H9 (cell line): Measurements from ENCODE around the gene DNAAF1. TPM values are rescaled to one million over a fixed set of nuclear protein-coding genes. Genes with fewer than 3 reads are reported as not detected.

Experiments
- DNase-seq: peaks from one replicate; pipeline ENCODE4 v3.0.0-alpha.2; 2017
- H2AFZ ChIP-seq: one replicate; pipeline ENCODE4 v1.6.1; 2013; ENCODE audit warnings: mild to moderate bottlenecking, low read length, control low read depth, moderate library complexity
- H2AK5ac ChIP-seq: 2 replicates; pipeline ENCODE4 v1.6.1; 2013; ENCODE audit warnings: low read length, control low read depth, mixed read lengths; ENCODE audit not compliant: insufficient read length
- H2BK120ac ChIP-seq: one replicate; pipeline ENCODE4 v1.6.1; 2013; ENCODE audit warnings: low read depth, mild to moderate bottlenecking, low read length, control low read depth, inconsistent platforms; ENCODE audit not compliant: poor library complexity, severe bottlenecking
- H2BK12ac ChIP-seq: 2 replicates; pipeline ENCODE4 v1.6.1; 2013; ENCODE audit warnings: low read length, control low read depth, mixed read lengths, low read depth; ENCODE audit not compliant: insufficient read length
- H2BK15ac ChIP-seq: 2 replicates; pipeline ENCODE4 v1.6.1; 2013; ENCODE audit warnings: low read depth, low read length, control low read depth
- H2BK20ac ChIP-seq: one replicate; pipeline ENCODE4 v1.6.1; 2013; ENCODE audit warnings: low read depth, mild to moderate bottlenecking, low read length, control low read depth, inconsistent platforms; ENCODE audit not compliant: poor library complexity, severe bottlenecking
- H2BK5ac ChIP-seq: 2 replicates; pipeline ENCODE4 v1.6.1; 2013; ENCODE audit warnings: low read length, control low read depth, mixed read lengths; ENCODE audit not compliant: insufficient read length
- H3K14ac ChIP-seq: 2 replicates; pipeline ENCODE4 v1.6.1; 2013; ENCODE audit warnings: low read length, control low read depth; ENCODE audit not compliant: insufficient read depth
- H3K18ac ChIP-seq: 2 replicates; pipeline ENCODE4 v1.6.1; 2013; ENCODE audit warnings: low read depth, mild to moderate bottlenecking, mixed read lengths, low read length, control low read depth; ENCODE audit not compliant: insufficient read length
- H3K23ac ChIP-seq: 2 replicates; pipeline ENCODE4 v1.6.1; 2013; ENCODE audit warnings: low read length, control low read depth, mixed read lengths, low read depth; ENCODE audit not compliant: insufficient read length
- H3K23me2 ChIP-seq: 2 replicates; pipeline ENCODE4 v1.6.1; 2013; ENCODE audit warnings: low read depth, mild to moderate bottlenecking, mixed read lengths, low read length, control low read depth; ENCODE audit not compliant: insufficient read length, poor library complexity, severe bottlenecking
- H3K27ac ChIP-seq: 2 replicates; pipeline ENCODE4 v1.5.1; 2013; ENCODE audit warnings: low read length, control low read depth, mixed read lengths, low read depth; ENCODE audit not compliant: insufficient read length
- H3K27me3 ChIP-seq: 2 replicates; pipeline ENCODE4 v1.6.1; 2013; ENCODE audit warnings: low read length, control low read depth, inconsistent platforms; ENCODE audit not compliant: insufficient read depth
- H3K4ac ChIP-seq: 2 replicates; pipeline ENCODE4 v1.6.1; 2013; ENCODE audit warnings: low read depth, mild to moderate bottlenecking, control low read depth, inconsistent platforms, low read length, moderate library complexity
- H3K4me1 ChIP-seq: 2 replicates; pipeline ENCODE4 v1.6.1; 2013; ENCODE audit warnings: low read length, control low read depth, inconsistent platforms; ENCODE audit not compliant: insufficient read depth
- H3K4me2 ChIP-seq: 2 replicates; pipeline ENCODE4 v1.6.1; 2013; ENCODE audit warnings: low read length, control low read depth, mixed read lengths; ENCODE audit not compliant: insufficient read length, insufficient read depth
- H3K56ac ChIP-seq: 2 replicates; pipeline ENCODE4 v1.6.1; 2013; ENCODE audit warnings: low read depth, mild to moderate bottlenecking, mixed read lengths, low read length, control low read depth; ENCODE audit not compliant: insufficient read length
- H3K79me1 ChIP-seq: 2 replicates; pipeline ENCODE4 v1.6.1; 2013; ENCODE audit warnings: low read depth, mild to moderate bottlenecking, moderate library complexity, low read length, control low read depth, inconsistent platforms; ENCODE audit not compliant: insufficient read depth, poor library complexity, severe bottlenecking
- H3K79me2 ChIP-seq: 2 replicates; pipeline ENCODE4 v1.6.1; 2013; ENCODE audit warnings: low read length, control low read depth, inconsistent platforms; ENCODE audit not compliant: insufficient read depth
- H3K9ac ChIP-seq: 2 replicates; pipeline ENCODE4 v1.6.1; 2013; ENCODE audit warnings: low read length, control low read depth, mixed read lengths; ENCODE audit not compliant: insufficient read length; ENCODE audit errors: extremely low read depth
- H3K9me3 ChIP-seq: one replicate; pipeline ENCODE4 v1.6.1; 2013; ENCODE audit warnings: low read depth, low read length, inconsistent platforms; ENCODE audit not compliant: control insufficient read depth
- H3T11ph ChIP-seq: one replicate; pipeline ENCODE4 v1.6.1; 2013; ENCODE audit warnings: mild to moderate bottlenecking, low read length, control low read depth, inconsistent platforms
- H4K20me1 ChIP-seq: one replicate; pipeline ENCODE4 v1.6.1; 2013; ENCODE audit not compliant: control insufficient read depth, insufficient read length, insufficient read depth
- H4K5ac ChIP-seq: 2 replicates; pipeline ENCODE4 v1.6.1; 2013; ENCODE audit warnings: low read depth, mild to moderate bottlenecking, mixed read lengths, low read length, control low read depth; ENCODE audit not compliant: insufficient read length
- H4K8ac ChIP-seq: replicated peaks from 2 replicates; pipeline ENCODE4 v1.6.1; 2013; ENCODE audit warnings: low read length, control low read depth, mixed read lengths, low read depth; ENCODE audit not compliant: insufficient read length
- H4K91ac ChIP-seq: 2 replicates; pipeline ENCODE4 v1.6.1; 2013; ENCODE audit warnings: low read depth, mild to moderate bottlenecking, moderate library complexity, mixed read lengths, low read length, control low read depth; ENCODE audit not compliant: insufficient read length
- H3K27ac Mint-ChIP-seq, 3 experiments: 2 replicates in 2 of 3; 3 replicates in 1 of 3; pipeline ENCODE4 v1.8.0; 2020 to 2021; ENCODE audit warnings: mixed read lengths in 3 of 3, mild to moderate bottlenecking in 1 of 3, moderate library complexity in 1 of 3
- H3K27me3 Mint-ChIP-seq: 2 replicates; pipeline ENCODE4 v1.8.0; 2021; ENCODE audit warnings: low read depth, mild to moderate bottlenecking, moderate library complexity, mixed read lengths
- H3K36me3 Mint-ChIP-seq, 3 experiments: 2 replicates in 2 of 3; 3 replicates in 1 of 3; pipeline ENCODE4 v1.8.0; 2020 to 2021; ENCODE audit warnings: low read depth in 3 of 3, mixed read lengths in 3 of 3; ENCODE audit not compliant: insufficient read depth in 1 of 3
- H3K4me1 Mint-ChIP-seq, 2 experiments: 2 replicates each; pipeline ENCODE4 v1.8.0; 2020; ENCODE audit warnings: mixed read lengths in 2 of 2
- H3K4me3 Mint-ChIP-seq, 2 experiments: 2 replicates in 1 of 2; 3 replicates in 1 of 2; pipeline ENCODE4 v1.8.0; 2020 to 2021; ENCODE audit warnings: mild to moderate bottlenecking in 2 of 2, mixed read lengths in 2 of 2, moderate library complexity in 1 of 2
- H3K9me3 Mint-ChIP-seq, 2 experiments: 2 replicates in 1 of 2; 3 replicates in 1 of 2; pipeline ENCODE4 v1.8.0; 2020; ENCODE audit warnings: mild to moderate bottlenecking in 2 of 2, mixed read lengths in 2 of 2, moderate library complexity in 1 of 2
- CTCF ChIP-seq: fragments of 200-600 bp; sonication (generic); conservative IDR thresholded peaks from 3 replicates; pipeline ENCODE4 v1.8.0; 2021; ENCODE audit warnings: antibody characterized with exemption, mild to moderate bottlenecking
- WGBS: extraction: QIAGEN DNeasy Blood & Tissue Kit; methylation state at CpG from one replicate; pipeline ENCODE4 v1.1.7; 2013; ENCODE audit warnings: missing lambda C conversion rate, low lambda C conversion rate, mixed read lengths; ENCODE audit not compliant: insufficient read length; ENCODE audit errors: extremely low coverage; 5-methylcytosine and 5-hydroxymethylcytosine counted together
- total RNA-seq: library from RNA; stranded (reverse); gene quantifications from 2 replicates; pipeline ENCODE4 v1.2.1, GENCODE V29; 2021

Gene DNAAF1
- total RNA-seq, 1 experiment from 2014 or later: not detected

GRCh38 chr16:84139628-84140258, 5.4 kb upstream of the DNAAF1 start:
- peaks cover 6 to 18% (median 6%) of the 10 kb centered on the region in 3 experiments; a peak in 6 of 7 replicates for H3K36me3 Mint-ChIP-seq
- Histone ChIP-seq H2BK15ac (no peak overlapping the region), H4K20me1 (no peaks in the 10 kb centered on the region), H2BK12ac (no peak overlapping the region), H3K4ac (no peak overlapping the region), H3T11ph (no peak overlapping the region), H3K27me3 (no peaks in the 10 kb centered on the region), H3K4me2 (no peak overlapping the region), H3K23me2 (peaks cover 5% of the 10 kb centered on the region), H2AFZ (no peak overlapping the region), H4K8ac (no peak overlapping the region), H4K91ac (no peak overlapping the region), H3K79me1 (peaks cover 7% of the 10 kb centered on the region), H3K27ac (no peak overlapping the region), H2AK5ac (no peak overlapping the region), H3K23ac (no peak overlapping the region), H3K4me1 (peaks cover 7% of the 10 kb centered on the region; the same call in 1 of the 2 replicates), H3K14ac (no peak overlapping the region), H3K9ac (no peak overlapping the region), H3K18ac (no peak overlapping the region), H3K56ac (no peak overlapping the region), H2BK20ac (no peak overlapping the region), H2BK5ac (no peak overlapping the region), H3K79me2 (peaks cover 10% of the 10 kb centered on the region; the same call in 1 of the 2 replicates), H3K9me3 (no peaks in the 10 kb centered on the region), H2BK120ac (no peak overlapping the region), H4K5ac (no peak overlapping the region)
- no peak overlapping the region for H3K4me3 Mint-ChIP-seq
- no peak for DNase-seq
- H3K27ac Mint-ChIP-seq: peak overlapping the region in 2 of 3 experiments; percentile 44 to 62; a peak in 3 of 7 replicates
- peaks cover 0 to 9% of the 10 kb centered on the region in 2 experiments; a peak in 1 of 5 replicates for H3K9me3 Mint-ChIP-seq
- no peaks in the 10 kb centered on the region for H3K27me3 Mint-ChIP-seq
- WGBS: no CpG with 5 or more reads among the region's 6 CpGs
- H3K4me1 Mint-ChIP-seq: peaks cover 52 to 56% of the 10 kb centered on the region in 2 experiments
- no peak for TF ChIP-seq CTCF
